Measurements from ENCODE around the gene ARMC12.

- no peak for TF ChIP-seq EZH2 (IDR thresholded peaks at IDR 0.05; ENCODE audit: borderline replicate concordance, low read depth, low read length, severe bottlenecking)
- peak; percentile 92 for TF ChIP-seq POLR2A (IDR thresholded peaks at IDR 0.05; ENCODE audit: low read depth, low read length)
- no peak for TF ChIP-seq CTCF (IDR thresholded peaks at IDR 0.05; ENCODE audit: extremely low read depth in 1 of 2, insufficient read depth in 1 of 2, low read depth in 1 of 2, low read length in 2 of 2)
- TF ChIP-seq GATA2 (IDR thresholded peaks at IDR 0.05; ENCODE audit: insufficient read depth, insufficient read length, low read depth, low read length) = no peak
- TF ChIP-seq POLR2AphosphoS5 (IDR thresholded peaks at IDR 0.05; ENCODE audit: insufficient read depth, low read depth, low read length) = peak; percentile 94
- peak; percentile 75 for TF ChIP-seq MAX (IDR thresholded peaks at IDR 0.05; ENCODE audit: insufficient read depth, insufficient read length)
- no peak for TF ChIP-seq JUN (IDR thresholded peaks at IDR 0.05; ENCODE audit: borderline replicate concordance, insufficient read depth, insufficient read length, low read depth)
Measured at GRCh38 chr6:35688605-35689322, 48.1 kb upstream of the ARMC12 start, which contains the start of gene FKBP5.

All from endothelial cell of umbilical vein (primary cell).